Activated CD8-positive, alpha-beta memory T cell treated with anti-CD3 and anti-CD28 coated beads, Interleukin-2, amount 50 U/mL, for 4 hours (primary cell): ENCODE measurements around the gene CDH11.

Experiments
- DNase-seq: peaks from one replicate; pipeline ENCODE4 v3.0.0-alpha.2; 2020

Gene CDH11

GRCh38 chr16:65069065-65069464, 52.8 kb downstream of the CDH11 start:
- no peak for DNase-seq

GRCh38 chr16:65068151-65068740, 53.6 kb downstream of the CDH11 start:
- no peak for DNase-seq

GRCh38 chr16:65066651-65067050, 55.2 kb downstream of the CDH11 start:
- DNase-seq: no peak

GRCh38 chr16:65065031-65065430, 56.8 kb downstream of the CDH11 start:
- no peak for DNase-seq

- DNase-seq: no peak
Observed at GRCh38 chr16:65064131-65064530, 57.7 kb downstream of the CDH11 start.

- no peak for DNase-seq
Observed at GRCh38 chr16:65062736-65063583, 58.9 kb downstream of the CDH11 start.

GRCh38 chr16:65061935-65062518, 59.8 kb downstream of the CDH11 start:
- DNase-seq: no peak

- DNase-seq: no peak
Observed at GRCh38 chr16:65061263-65061662, 60.6 kb downstream of the CDH11 start.

GRCh38 chr16:65059406-65059980, 62.4 kb downstream of the CDH11 start:
- DNase-seq: no peak

GRCh38 chr16:65057184-65057583, 64.7 kb downstream of the CDH11 start:
- DNase-seq: no peak

- no peak for DNase-seq
Observed at GRCh38 chr16:65054457-65054856, 67.4 kb downstream of the CDH11 start.

- no peak for DNase-seq
Observed at GRCh38 chr16:65049679-65050078, 72.2 kb downstream of the CDH11 start.

GRCh38 chr16:65045961-65046360, 75.9 kb downstream of the CDH11 start:
- DNase-seq: no peak

GRCh38 chr16:65044873-65045272, 77.0 kb downstream of the CDH11 start:
- no peak for DNase-seq

GRCh38 chr16:65044026-65044425, 77.8 kb downstream of the CDH11 start:
- DNase-seq: no peak

- no peak for DNase-seq
Observed at GRCh38 chr16:65042438-65043365, 79.2 kb downstream of the CDH11 start.

GRCh38 chr16:65041667-65042066, 80.2 kb downstream of the CDH11 start:
- no peak for DNase-seq

- DNase-seq: no peak
Observed at GRCh38 chr16:65038100-65038499, 83.8 kb downstream of the CDH11 start.

- DNase-seq: no peak
Observed at GRCh38 chr16:65037556-65037955, 84.3 kb downstream of the CDH11 start.

GRCh38 chr16:65034915-65035314, 86.9 kb downstream of the CDH11 start:
- no peak for DNase-seq

GRCh38 chr16:65032387-65032786, 89.5 kb downstream of the CDH11 start:
- DNase-seq: no peak

- no peak for DNase-seq
Observed at GRCh38 chr16:65024767-65025178, 97.1 kb downstream of the CDH11 start.

GRCh38 chr16:65023802-65024201, 98.1 kb downstream of the CDH11 start:
- DNase-seq: no peak
